ENCODE results near the gene LRRC19. TPM values are rescaled to one million over a fixed set of nuclear protein-coding genes. Genes with fewer than 3 reads are reported as not detected.

The LRRC19 gene
- total RNA-seq, 1 experiment from 2014 or later, result not detected

DNA sequence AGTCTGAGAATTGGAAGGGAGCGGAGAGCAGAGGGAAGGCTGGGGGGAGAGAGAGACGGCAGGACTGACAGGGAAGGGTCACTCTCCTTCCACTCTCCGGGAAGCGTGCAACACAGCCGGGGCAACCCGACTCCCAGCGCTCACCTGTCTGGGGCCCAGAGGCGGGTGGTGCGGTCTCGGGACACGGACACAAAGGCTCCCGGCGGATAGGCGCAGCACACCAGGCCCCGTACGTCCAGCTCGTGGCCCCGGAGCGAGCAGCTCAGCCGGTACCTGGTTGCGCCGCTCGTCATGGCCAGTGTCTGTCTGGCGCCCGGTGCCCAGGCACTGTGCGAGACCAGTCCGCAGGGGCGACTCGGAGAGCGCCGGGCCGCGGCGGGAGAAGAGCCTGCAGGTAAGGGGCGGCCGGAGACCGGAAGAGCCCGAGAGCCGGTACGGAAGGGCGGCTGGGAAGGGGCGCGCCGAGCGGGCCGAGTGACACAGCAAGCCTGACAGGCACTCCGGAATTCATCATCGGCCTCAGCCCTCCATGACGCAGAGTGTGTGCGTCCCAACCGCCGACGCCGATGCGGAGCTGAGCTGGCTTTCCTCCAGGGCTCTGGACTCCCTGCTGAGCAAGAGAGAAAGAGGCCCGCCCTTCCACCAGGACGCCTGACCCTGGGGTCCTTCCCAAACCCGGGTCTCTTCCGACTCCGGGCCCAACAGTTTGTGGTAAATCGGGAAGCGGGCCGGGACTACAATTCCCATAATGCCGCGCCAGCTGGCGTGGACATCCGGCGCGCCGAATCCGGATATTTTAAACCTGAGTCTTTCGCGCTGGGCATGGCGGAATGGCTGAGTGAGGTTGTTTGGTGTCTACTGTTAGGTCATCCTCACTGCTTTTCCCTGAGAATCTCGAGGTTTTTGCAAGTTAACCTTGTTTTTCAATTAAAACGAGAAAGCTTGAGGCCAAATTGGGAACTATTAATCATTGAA is 58.4 kb downstream of the LRRC19 start, which contains the start of gene PLAA:
PLAA (minus strand) TSS at position 490 of the 975 bp plus-strand sequence; CDS start at position 293, 197 bp downstream.
- no peak within 1 kb of the TSS for H3K56ac ChIP-seq (ENCODE audit: insufficient read length, low read depth, low read length)
- no peak within 1 kb of the TSS for H4K8ac ChIP-seq (replicated peaks; ENCODE audit: insufficient read length, low read depth, low read length)
- no peaks in the 10 kb centered on the region for H3K4me1 ChIP-seq (ENCODE audit: insufficient read depth, low read length)
- peak; percentile 92 for DNase-seq
- H2BK12ac ChIP-seq (ENCODE audit: insufficient read length, low read depth, low read length), result no peak within 1 kb of the TSS
- H4K5ac ChIP-seq (ENCODE audit: insufficient read length, low read depth, low read length), result peak within 1 kb of the TSS; percentile 75
- H4K91ac ChIP-seq (ENCODE audit: insufficient read length, low read depth, low read length), result no peak within 1 kb of the TSS
- no peaks in the 10 kb centered on the region for H3K9me3 ChIP-seq (ENCODE audit: control insufficient read depth, low read depth, low read length)
- H3K79me1 ChIP-seq (ENCODE audit: insufficient read depth, low read depth, low read length, poor library complexity, severe bottlenecking), result no peaks in the 10 kb centered on the region
- H3K9me3 Mint-ChIP-seq, result no peaks in the 10 kb centered on the region
- H2BK15ac ChIP-seq (ENCODE audit: low read depth, low read length), result no peak within 1 kb of the TSS
- peak within 1 kb of the TSS; percentile 87 for H2BK120ac ChIP-seq (ENCODE audit: low read depth, low read length, poor library complexity, severe bottlenecking)
- H4K20me1 ChIP-seq (ENCODE audit: control insufficient read depth, insufficient read depth, insufficient read length), result no peaks in the 10 kb centered on the region
- no peaks in the 10 kb centered on the region for H3K27me3 Mint-ChIP-seq (ENCODE audit: low read depth)
- H3K27ac Mint-ChIP-seq, result peak within 1 kb of the TSS; percentile 100
- H3K79me2 ChIP-seq (ENCODE audit: insufficient read depth, low read length), result peaks cover 38% of the 10 kb centered on the region
- H3K9ac ChIP-seq (ENCODE audit: extremely low read depth, insufficient read length, low read length), result peak within 1 kb of the TSS; percentile 97
- H2BK20ac ChIP-seq (ENCODE audit: low read depth, low read length, poor library complexity, severe bottlenecking), result no peak within 1 kb of the TSS
- WGBS (ENCODE audit: extremely low coverage, insufficient read length, low lambda C conversion rate), result no CpG with 5 or more reads among the region's 76 CpGs
- H3K23me2 ChIP-seq (ENCODE audit: insufficient read length, low read depth, low read length, poor library complexity, severe bottlenecking), result peaks cover 8% of the 10 kb centered on the region
- TF ChIP-seq, protein P1, sequence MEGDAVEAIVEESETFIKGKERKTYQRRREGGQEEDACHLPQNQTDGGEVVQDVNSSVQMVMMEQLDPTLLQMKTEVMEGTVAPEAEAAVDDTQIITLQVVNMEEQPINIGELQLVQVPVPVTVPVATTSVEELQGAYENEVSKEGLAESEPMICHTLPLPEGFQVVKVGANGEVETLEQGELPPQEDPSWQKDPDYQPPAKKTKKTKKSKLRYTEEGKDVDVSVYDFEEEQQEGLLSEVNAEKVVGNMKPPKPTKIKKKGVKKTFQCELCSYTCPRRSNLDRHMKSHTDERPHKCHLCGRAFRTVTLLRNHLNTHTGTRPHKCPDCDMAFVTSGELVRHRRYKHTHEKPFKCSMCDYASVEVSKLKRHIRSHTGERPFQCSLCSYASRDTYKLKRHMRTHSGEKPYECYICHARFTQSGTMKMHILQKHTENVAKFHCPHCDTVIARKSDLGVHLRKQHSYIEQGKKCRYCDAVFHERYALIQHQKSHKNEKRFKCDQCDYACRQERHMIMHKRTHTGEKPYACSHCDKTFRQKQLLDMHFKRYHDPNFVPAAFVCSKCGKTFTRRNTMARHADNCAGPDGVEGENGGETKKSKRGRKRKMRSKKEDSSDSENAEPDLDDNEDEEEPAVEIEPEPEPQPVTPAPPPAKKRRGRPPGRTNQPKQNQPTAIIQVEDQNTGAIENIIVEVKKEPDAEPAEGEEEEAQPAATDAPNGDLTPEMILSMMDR (conservative IDR thresholded peaks at IDR 0.05), result 0 out of 3 replicates have a peak, but pooled peaks have one; percentile 28
- peak within 1 kb of the TSS; percentile 17 for H2AFZ ChIP-seq (ENCODE audit: low read length)
- no peak within 1 kb of the TSS for H2AK5ac ChIP-seq (ENCODE audit: insufficient read length, low read length)
- H3K23ac ChIP-seq (ENCODE audit: insufficient read length, low read depth, low read length), result no peak within 1 kb of the TSS
- H3K27ac ChIP-seq (ENCODE audit: insufficient read length, low read depth, low read length), result peak within 1 kb of the TSS; percentile 33
- H3K36me3 Mint-ChIP-seq (ENCODE audit: insufficient read depth in 1 of 3, low read depth in 3 of 3), result peaks cover 4 to 10% (median 7%) of the 10 kb centered on the region in 3 experiments; a peak in 4 of 7 replicates
- H3K4ac ChIP-seq (ENCODE audit: low read depth, low read length), result no peak within 1 kb of the TSS; the same call in 1 of the 2 replicates
- H3K4me2 ChIP-seq (ENCODE audit: insufficient read depth, insufficient read length, low read length), result peak within 1 kb of the TSS; percentile 98
- peak within 1 kb of the TSS; percentile 98 for H3K18ac ChIP-seq (ENCODE audit: insufficient read length, low read depth, low read length)
- H3T11ph ChIP-seq (ENCODE audit: low read length), result no peak within 1 kb of the TSS
- peaks cover 17 to 22% of the 10 kb centered on the region in 2 experiments for H3K4me1 Mint-ChIP-seq
- H3K27me3 ChIP-seq (ENCODE audit: insufficient read depth, low read length), result no peaks in the 10 kb centered on the region
- H3K4me3 Mint-ChIP-seq, result peak within 1 kb of the TSS; percentile 88 to 95
- no peak within 1 kb of the TSS for H2BK5ac ChIP-seq (ENCODE audit: insufficient read length, low read length)
- peak within 1 kb of the TSS; percentile 97 for H3K14ac ChIP-seq (ENCODE audit: insufficient read depth, low read length)
